GM21515 (cell line): ENCODE measurements around the gene PIK3R6.
"Not testable (repeated sequence)": the region's sequence is repeated elsewhere in the genome, so short reads cannot be mapped to it uniquely, and the experiment has no call there.

Source experiments
- ATAC-seq: cut with Tn5 transposase; IDR thresholded peaks from one replicate; pipeline ENCODE4 v1.9.1; 2021; ENCODE audit not compliant: unreplicated experiment

The PIK3R6 gene

GRCh38 chr17:8894202-8894671 is 26.8 kb upstream of the PIK3R6 start:
- ATAC-seq, result no peak

DNA sequence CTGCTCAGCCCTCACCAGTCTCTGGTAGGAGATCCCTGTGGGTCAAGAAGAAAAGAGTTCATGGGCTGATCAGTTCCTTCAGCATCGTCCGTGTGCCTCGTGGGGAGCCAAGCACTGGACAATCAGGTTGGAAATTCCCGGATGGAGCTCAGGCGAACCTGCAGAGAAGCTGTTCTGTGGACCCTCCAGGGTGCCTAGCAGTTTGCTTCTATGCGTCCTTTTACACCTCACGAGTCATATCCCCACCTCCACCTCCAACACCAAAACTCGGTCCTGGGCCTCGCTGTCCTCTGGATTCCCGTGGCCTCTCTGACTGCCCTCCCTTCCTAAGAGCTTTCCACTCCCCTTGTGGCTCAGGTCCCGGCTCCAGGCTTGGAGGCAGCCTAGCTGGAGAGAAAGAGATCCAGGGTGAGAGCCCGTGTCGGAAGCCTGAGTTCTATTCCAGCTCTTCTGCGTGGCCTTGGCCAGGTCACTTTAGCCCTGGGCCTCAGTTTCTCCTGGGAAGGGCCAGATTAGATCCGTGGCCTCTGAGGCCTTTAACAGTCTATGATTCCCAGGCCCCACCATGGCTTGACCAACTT is 26.2 kb upstream of the PIK3R6 start:
- no peak for ATAC-seq

DNA sequence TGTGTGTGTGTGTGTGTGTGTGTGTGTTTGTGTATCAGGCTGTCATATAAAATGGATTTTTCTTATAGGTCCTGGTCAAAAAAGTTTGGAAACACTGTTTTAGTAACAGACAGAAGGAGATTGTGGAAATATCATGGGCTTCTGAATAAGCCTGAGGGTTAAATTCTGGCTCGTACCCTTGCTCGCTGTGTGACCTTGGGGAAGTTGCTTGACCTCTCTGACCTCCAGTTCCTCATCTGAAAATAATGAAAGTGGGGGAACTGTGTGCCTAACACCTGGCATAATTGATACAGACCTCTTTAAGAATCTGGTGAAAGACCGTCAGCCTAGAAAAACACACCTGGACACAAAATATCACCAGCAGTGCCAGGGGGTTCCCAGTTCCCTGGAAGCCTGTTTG is 25.6 kb upstream of the PIK3R6 start:
- ATAC-seq, result no peak

- peak; percentile 43 for ATAC-seq
Observed at GRCh38 chr17:8892338-8892690, 24.8 kb upstream of the PIK3R6 start.

GRCh38 chr17:8890671-8891070 is 23.2 kb upstream of the PIK3R6 start:
- ATAC-seq, result no peak

DNA sequence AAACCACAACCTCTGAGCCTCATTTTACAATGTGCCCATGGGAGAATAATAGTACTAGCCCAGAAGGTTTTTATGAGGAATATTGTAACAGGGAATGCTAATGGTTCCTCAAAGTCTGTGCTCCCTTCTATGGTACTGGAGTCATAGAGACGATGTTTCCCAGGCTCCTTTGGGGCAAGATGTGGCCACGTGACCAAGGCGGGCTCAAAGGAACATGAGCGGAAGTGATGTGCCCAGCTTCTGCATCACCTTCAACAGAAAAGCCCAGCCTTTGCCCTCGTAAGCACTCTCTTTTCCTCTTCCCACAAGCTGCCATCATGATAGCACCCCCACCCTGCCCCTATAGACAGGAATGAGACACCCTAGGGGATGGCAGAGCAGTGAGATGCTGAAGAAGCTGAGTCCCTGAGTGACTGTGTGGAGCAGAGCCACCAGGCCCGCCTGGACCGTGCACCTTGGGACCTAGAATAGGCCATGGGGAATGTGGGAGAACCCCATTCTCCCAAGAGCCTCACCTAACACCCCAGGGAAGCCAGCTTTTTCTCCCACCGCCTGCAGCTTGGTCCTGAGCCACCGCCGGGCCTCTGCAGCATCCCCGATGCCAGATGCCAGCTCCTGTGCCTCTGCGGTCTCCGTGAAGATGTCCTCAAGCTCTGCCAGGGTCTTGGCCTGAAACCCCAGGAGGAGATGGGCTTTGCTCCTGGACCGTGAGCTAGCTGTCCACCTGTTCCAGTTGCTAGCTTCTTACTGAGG is 22.2 kb upstream of the PIK3R6 start:
- ATAC-seq, result no peak

GRCh38 chr17:8888704-8889302 is 21.3 kb upstream of the PIK3R6 start:
- no peak for ATAC-seq

DNA sequence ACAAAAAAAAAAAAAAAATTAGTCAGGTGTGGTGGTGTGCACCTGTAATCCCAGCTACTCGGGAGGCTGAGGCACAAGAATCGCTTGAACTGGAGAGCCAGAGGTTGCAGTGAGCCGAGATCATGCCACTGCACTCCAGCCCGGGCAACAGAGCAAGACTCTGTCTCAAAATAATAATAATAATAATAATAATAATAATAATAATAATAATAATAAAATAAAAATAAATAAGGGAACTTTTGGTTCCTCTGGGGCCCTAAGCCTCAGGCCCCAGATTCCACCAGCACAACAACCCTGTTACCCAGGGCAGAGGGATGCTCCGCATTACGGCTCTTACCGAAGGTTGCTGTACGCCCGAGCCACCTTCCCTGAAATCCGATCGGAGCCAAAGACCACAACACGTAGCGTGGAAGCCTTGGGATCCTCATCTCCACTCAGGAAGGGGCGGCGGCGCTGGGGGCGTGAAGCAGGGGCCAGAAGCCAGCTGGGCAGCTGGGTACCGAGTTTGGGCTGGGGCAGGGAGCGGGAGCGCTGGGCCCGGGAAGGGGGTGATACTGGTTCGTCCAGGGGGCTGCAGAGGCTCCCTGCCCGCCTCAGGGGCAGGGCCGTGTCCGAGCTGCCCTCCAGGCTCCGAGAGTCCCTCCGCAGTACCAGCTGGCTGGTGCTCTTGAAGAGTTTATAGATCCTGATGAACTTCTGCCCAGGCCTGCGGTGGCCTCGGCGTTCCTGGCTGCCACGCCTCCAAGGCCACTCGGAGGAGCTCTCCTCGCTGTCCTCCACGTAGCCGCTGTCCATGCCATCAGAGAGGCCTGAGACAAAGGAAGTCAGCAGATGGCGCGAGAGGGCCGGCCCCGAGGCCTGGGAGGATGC is 20.6 kb upstream of the PIK3R6 start:
- ATAC-seq, result no peak

DNA sequence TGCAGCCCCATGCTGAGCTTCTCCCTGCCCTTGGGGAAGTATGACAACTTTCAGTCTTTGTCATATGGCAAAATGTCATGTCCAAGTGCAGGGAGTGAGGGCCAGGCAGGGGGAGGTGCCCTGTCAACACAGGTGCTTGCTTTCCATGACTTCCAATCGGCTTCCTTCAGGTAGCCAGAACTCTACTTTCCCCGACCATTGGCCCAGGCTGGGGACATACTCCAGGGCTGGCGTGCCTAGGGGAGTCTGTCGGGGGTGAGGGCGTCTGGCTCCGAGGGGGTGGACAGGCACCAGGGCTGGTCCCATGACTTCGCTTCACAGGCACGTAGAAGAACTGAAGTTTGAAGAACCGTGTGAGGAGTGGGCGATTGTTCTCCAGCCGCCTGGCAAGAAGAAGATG is 19.8 kb upstream of the PIK3R6 start:
- no peak for ATAC-seq

DNA sequence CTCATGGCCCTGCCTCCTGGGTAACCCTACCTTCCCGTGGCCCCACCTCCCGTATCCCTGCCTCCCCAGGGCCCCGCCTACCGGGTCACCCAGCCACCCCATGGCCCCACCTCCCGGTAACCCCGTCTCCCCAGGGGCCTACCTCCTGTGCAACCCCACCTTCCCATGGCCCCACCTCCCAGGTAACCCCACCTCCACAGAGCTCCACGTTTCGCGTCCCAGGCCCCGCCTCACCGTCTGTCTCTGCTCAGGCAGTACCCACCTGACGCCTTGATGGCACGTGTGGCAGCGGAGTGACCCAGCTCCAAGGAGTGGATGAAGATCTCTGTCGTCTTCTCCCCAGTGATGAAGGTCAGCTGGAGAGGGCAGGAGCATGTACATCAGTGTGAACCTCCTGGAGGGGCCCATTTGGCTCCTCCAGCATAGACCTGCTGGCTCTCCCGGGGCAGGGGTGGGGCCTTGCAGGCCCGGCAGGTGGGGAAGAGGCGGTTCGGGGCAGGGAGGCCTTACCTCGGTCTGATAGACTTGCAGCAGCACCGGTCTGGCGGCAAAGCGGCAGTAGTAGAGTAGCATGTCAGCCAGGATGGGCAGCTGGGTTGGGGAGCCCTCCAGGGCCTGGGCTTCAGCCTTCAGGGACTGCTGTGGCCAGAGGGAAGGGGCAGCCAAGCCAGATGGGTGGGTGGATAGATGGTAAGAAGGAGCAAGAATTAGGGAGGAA is 18.7 kb upstream of the PIK3R6 start:
- no peak for ATAC-seq

DNA sequence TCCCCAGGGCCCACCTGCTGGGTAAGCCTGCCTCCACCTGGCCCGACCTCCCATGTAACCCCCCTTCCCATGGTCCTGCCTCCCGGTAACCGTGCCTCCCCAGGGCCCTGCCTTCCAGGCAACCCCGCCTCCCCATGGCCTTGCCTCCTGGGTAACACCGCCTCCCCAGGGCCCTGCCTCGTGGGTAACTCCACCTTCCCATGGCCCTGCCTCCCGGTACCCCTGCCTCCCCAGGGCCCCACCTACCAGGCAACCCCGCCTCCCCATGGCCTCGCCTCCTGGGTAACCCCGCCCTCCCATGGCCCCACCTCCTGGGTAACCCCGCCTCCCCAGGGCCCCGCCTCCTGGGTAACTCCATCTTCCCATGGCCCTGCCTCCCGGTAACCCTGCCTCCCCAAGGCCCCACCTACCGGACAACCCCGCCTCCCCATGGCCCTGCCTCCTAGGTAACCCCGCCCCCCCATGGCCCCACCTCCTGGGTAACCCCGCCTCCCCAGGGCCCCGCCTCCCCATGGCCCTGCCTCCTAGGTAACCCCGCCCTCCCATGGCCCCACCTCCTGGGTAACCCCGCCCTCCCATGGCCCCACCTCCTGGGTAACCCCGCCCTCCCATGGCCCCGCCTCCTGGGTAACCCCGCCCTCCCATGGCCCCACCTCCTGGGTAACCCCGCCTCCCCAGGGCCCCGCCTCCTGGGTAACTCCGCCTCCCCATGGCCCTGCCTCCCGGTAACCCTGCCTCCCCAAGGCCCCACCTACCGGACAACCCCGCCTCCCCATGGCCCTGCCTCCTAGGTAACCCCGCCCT is 17.9 kb upstream of the PIK3R6 start:
- ATAC-seq, result not testable (repeated sequence)

GRCh38 chr17:8884336-8884990 is 17.0 kb upstream of the PIK3R6 start:
- no peak for ATAC-seq

DNA sequence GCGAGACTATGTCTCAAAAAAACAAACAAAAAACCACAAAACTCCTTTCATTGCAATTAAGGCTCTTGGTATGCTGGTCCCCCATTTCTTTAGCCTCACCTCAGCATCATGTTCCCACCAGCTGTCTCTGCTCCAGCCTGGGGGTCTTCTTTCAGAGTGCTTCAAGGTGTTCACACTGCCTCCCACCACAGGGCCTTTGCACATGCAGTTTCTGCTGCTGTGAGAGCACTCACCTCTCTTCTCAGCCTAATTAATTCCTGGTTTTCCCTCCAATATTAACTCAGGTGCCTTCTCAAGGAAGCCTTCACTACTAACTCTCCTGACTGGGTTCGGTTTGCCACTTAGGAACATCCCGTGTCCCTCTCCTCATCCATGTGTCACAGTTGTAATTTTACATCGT is 15.9 kb upstream of the PIK3R6 start:
- no peak for ATAC-seq

- no peak for ATAC-seq
Observed at GRCh38 chr17:8881606-8882005, 14.1 kb upstream of the PIK3R6 start.

GRCh38 chr17:8880466-8880865 is 13.0 kb upstream of the PIK3R6 start:
- no peak for ATAC-seq

GRCh38 chr17:8879410-8879809 is 11.9 kb upstream of the PIK3R6 start:
- ATAC-seq, result no peak

GRCh38 chr17:8877984-8878383 is 10.5 kb upstream of the PIK3R6 start:
- no peak for ATAC-seq

- ATAC-seq, result no peak
Observed at GRCh38 chr17:8875957-8876356, 8.5 kb upstream of the PIK3R6 start.

DNA sequence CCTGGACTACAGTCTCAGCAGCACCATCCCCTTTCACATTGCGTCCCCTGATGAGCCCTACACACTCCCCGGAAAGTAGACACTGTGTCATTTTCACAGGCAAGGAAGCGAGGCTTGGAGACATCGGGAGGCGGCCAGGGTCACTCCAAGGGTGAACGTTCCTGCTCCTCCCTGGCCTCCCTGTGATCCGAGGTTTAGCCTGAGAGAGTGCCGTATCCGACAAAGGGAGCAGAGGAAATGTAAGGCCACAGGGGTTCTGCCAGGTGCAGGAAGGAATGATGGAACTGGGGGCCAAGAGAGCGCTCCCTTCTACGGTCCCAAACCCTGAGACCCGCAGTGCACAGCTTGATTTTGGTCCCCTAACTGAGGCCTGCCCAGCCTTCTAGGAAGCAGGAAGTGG is 8.0 kb upstream of the PIK3R6 start:
- no peak for ATAC-seq
